GM20000 (cell line): ENCODE measurements around the gene AGAP1.

Source experiments
- DNase-seq: peaks from one replicate; pipeline ENCODE4 v3.0.0; 2012; ENCODE audit warnings: low spot score
- TF ChIP-seq, protein P1 (sequence below): IDR thresholded peaks from 2 replicates; pipeline ENCODE4 v1.5.1; 2012; ENCODE audit warnings: mild to moderate bottlenecking, control low read depth; ENCODE audit errors: extremely low read depth, missing control alignments

The AGAP1 gene

DNA sequence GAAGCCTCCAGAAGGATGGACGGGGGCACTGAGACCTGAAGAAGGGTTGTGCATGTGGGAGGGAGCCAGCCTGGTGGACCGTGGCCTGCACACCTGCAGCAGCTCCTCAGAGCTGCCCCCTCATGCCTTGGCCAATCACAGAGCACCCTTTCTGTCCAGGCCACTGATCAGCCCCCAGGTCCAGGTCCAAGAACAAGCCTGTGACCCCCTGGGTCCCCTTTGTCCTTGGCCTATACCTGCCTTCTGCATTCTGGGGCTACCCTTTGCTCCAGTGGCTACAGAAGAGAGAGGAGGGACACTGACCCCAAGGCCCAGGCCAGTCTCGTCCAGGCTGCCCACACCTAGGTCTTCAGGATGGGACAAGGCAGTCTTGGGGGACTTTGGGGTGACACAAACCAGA is 62.2 kb downstream of the AGAP1 start:
- no peak for DNase-seq
- TF ChIP-seq, protein P1, sequence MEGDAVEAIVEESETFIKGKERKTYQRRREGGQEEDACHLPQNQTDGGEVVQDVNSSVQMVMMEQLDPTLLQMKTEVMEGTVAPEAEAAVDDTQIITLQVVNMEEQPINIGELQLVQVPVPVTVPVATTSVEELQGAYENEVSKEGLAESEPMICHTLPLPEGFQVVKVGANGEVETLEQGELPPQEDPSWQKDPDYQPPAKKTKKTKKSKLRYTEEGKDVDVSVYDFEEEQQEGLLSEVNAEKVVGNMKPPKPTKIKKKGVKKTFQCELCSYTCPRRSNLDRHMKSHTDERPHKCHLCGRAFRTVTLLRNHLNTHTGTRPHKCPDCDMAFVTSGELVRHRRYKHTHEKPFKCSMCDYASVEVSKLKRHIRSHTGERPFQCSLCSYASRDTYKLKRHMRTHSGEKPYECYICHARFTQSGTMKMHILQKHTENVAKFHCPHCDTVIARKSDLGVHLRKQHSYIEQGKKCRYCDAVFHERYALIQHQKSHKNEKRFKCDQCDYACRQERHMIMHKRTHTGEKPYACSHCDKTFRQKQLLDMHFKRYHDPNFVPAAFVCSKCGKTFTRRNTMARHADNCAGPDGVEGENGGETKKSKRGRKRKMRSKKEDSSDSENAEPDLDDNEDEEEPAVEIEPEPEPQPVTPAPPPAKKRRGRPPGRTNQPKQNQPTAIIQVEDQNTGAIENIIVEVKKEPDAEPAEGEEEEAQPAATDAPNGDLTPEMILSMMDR = no peak

DNA sequence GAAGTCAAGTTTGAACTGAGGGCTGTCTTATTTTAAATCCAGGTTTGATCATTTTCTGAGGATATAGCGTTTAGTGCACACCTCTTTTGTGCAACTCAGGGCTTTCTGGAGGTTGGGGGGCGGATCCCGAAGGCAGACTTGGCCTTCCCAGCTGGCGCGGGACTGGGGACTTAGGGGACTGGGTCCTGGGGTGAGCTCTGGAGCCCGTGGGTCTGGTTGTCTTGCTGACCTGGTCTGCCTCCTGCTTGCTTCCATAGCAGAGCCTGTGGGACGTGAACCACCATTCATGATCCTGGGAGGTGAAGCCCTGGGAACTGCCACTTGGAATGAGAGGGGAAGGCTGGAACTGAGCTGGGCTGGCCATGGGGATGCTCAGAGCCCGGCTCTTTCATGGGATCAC is 63.1 kb downstream of the AGAP1 start:
- TF ChIP-seq, protein P1 = no peak
- DNase-seq = no peak

DNA sequence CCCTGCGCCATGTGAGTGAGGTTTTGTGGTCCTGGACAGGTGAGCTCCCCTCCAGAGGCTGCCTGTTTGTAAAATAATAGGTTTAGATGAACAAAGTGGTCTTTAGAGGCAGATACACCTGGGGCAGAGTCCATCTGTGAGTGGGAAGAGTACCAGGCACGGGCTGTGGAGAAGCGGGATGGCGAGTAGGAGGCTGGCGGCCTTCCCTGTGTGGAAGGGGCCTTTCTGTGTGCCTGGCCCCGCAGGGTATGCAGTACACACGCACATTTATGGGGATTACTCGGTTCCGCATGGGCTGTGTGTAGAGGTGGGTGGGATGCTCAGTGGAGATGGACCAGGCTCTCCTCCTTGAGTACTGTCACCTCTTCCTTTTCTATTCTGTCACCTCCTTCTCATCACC is 64.1 kb downstream of the AGAP1 start:
- no peak for DNase-seq
- TF ChIP-seq, protein P1 = no peak

DNA sequence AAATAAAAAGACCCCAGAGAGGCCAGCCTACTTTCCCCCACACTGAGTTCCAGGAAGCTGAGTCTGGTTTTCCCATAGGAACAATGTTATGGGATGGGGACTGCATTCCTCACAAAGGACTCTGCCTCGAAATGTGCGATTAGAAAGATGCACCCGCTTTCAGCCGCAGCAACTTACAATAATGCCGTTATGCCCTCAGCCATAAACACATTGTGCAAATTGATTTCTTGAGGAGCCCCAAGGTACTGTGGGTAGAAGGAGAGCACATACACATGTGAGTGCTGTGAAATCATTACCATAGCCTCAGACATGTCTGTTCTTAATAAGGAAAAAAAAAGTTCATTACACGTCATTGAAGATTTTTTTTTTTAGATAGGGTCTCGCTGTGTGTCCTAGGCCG is 64.7 kb downstream of the AGAP1 start:
- no peak for DNase-seq
- TF ChIP-seq, protein P1 = no peak

DNA sequence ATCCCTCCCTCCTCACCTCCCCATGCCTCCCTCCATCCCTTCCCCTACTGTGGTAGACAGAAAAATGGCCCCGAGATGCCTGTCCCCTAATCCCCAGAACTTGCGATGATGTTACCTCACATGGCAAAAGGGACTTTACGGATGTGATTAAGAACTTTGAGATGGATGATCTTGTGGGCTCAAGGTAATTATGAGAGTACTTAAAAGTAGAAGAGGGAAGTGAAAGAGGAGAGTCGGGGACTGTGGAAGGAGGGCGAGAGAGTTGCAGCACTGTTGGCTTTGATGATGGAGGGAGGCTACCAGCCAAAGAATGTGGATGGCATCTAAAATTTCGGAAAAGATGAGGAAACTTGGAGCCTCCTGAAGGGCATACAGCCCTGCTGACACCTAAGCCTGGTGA is 66.5 kb downstream of the AGAP1 start:
- TF ChIP-seq, protein P1 = no peak
- no peak for DNase-seq

GRCh38 chr2:235561450-235561849 is 67.6 kb downstream of the AGAP1 start:
- TF ChIP-seq, protein P1 = no peak
- DNase-seq = no peak

- DNase-seq = no peak
- TF ChIP-seq, protein P1 = no peak
These were observed 68.4 kb downstream of the AGAP1 start for GRCh38 chr2:235562065-235562747.
